WERI-Rb-1 (cell line): ENCODE data around the gene NTNG2.

Experiments used
- DNase-seq: peaks from one replicate; pipeline ENCODE4 v3.0.0-alpha.2; 2020
- H3K27ac ChIP-seq: fragments of 250-450 bp; sonication (Bioruptor Pico); 2 replicates; pipeline ENCODE4 v1.5.1; 2020; ENCODE audit warnings: mild to moderate bottlenecking, moderate library complexity
- H3K27me3 ChIP-seq: fragments of 250-450 bp; sonication (Bioruptor Pico); 2 replicates; pipeline ENCODE4 v1.5.1; 2021; ENCODE audit warnings: mild to moderate bottlenecking, low read depth, moderate library complexity; ENCODE audit not compliant: insufficient read depth, severe bottlenecking
- H3K36me3 ChIP-seq: fragments of 250-450 bp; sonication (Bioruptor Pico); 2 replicates; pipeline ENCODE4 v1.5.1; 2020; ENCODE audit warnings: mild to moderate bottlenecking, moderate library complexity
- H3K4me3 ChIP-seq: 2 replicates; pipeline ENCODE4 v1.5.1; 2011; ENCODE audit warnings: low read depth, mild to moderate bottlenecking, control low read depth, low read length
- H3K9me3 ChIP-seq: fragments of 250-450 bp; sonication (Bioruptor Pico); 2 replicates; pipeline ENCODE4 v1.5.1; 2021; ENCODE audit warnings: mild to moderate bottlenecking, moderate library complexity; ENCODE audit not compliant: severe bottlenecking
- TF ChIP-seq, protein P1 (sequence below): IDR thresholded peaks from 2 replicates; pipeline ENCODE4 v1.5.1; 2011; ENCODE audit warnings: low read depth, mild to moderate bottlenecking, control low read depth, inconsistent platforms, low read length

NTNG2 gene

DNA sequence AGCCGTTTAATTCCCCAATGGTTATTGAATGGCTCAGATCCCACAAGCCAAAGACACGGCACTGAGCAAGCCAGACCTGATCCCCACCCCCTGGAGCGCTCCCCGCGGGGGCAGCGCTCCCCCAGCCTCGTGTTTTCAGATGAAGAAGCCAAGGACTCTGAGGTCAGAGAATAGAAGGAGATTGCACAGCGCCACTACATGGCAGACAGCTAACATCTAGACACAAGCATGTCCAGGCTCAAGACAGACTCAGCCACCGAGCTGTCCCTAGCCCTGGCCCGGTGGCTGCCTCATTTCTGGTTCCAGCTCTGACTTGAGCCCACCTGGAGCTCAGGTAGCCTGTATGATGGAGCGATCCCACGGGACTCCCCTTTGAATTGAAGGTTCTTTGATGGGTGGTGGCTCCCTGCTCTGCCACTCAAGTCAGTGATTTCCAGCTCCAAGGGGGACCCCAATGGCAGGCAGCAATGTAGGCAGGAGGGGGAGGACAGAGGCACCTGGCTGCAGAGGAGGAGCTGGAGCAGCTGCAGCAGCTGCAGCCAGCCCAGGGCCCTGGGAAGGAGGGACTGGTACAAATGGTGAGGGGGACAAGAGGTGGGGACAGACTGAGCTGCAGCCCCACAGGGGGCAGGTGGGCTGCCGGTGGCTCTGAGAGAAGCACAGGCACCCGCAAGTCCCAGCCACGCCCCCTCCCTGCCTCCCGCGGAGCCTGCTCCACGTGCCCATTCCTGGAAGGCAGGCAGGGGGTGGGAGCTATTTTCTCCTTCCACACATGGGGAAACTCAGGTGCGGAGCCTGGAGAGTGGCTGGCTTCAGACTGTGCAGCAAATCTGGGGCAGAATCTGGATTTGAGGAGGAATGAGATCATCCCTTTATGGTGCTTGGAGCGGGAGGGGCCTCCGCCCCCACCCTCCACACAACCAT, 40.2 kb downstream of the NTNG2 start:
- H3K27me3 ChIP-seq = no peaks in the 10 kb centered on the region
- DNase-seq = no peak
- TF ChIP-seq, protein P1, sequence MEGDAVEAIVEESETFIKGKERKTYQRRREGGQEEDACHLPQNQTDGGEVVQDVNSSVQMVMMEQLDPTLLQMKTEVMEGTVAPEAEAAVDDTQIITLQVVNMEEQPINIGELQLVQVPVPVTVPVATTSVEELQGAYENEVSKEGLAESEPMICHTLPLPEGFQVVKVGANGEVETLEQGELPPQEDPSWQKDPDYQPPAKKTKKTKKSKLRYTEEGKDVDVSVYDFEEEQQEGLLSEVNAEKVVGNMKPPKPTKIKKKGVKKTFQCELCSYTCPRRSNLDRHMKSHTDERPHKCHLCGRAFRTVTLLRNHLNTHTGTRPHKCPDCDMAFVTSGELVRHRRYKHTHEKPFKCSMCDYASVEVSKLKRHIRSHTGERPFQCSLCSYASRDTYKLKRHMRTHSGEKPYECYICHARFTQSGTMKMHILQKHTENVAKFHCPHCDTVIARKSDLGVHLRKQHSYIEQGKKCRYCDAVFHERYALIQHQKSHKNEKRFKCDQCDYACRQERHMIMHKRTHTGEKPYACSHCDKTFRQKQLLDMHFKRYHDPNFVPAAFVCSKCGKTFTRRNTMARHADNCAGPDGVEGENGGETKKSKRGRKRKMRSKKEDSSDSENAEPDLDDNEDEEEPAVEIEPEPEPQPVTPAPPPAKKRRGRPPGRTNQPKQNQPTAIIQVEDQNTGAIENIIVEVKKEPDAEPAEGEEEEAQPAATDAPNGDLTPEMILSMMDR = peak; percentile 20; the same call in 1 of the 2 replicates

DNA sequence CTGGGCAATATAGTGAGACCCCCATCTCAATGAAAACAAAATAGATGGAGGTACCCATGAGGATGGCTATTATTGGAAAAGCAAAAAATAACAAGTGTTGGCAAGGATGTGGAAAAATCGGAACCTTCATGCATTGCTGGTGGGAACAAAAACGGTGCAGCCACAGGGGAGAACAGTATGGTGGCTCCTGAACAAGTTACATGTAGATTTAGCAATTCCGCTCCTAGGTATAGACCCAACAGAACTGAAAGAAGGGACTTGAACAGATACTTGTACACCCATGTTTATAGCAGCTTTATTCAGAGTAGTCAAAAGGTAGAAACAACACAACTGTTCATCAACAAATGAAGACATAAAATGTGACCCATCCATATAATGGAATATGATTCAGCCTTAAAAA, 43.0 kb downstream of the NTNG2 start:
- Histone ChIP-seq H3K27ac (no peak overlapping the region), H3K27me3 (no peaks in the 10 kb centered on the region), H3K9me3 (no peaks in the 10 kb centered on the region), H3K4me3 (no peak overlapping the region), H3K36me3 (peaks cover 51% of the 10 kb centered on the region)
- no peak for DNase-seq
- TF ChIP-seq, protein P1 = no peak

More for the DNA sequence above, 40.2 kb downstream of the NTNG2 start:
- Histone ChIP-seq H3K36me3 (peaks cover 66% of the 10 kb centered on the region), H3K4me3 (no peak overlapping the region), H3K27ac (no peak overlapping the region), H3K9me3 (no peaks in the 10 kb centered on the region)

DNA sequence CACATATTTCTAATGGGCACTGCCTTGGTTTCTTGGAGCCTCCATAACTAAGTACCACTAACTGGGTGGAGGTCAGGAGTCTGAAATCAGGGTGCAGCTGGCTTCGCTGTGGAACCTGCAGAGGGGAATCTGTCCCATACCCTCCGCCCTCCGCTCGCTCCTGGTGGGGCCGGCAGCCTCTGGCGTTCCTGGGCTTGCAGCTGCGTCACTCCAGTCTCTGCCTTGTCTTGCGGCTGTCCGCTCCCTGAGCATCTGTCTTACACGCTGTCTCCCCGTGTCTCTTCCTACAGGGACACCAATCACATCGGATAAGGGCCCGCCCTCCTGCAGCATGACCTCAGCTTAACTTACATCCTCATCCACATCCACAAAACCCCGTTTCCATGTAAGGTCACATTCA, 45.4 kb downstream of the NTNG2 start:
- TF ChIP-seq, protein P1 = no peak
- no peak for DNase-seq
- Histone ChIP-seq H3K36me3 (peaks cover 47% of the 10 kb centered on the region), H3K9me3 (no peaks in the 10 kb centered on the region), H3K27me3 (no peaks in the 10 kb centered on the region), H3K4me3 (no peak overlapping the region), H3K27ac (no peak overlapping the region)

DNA sequence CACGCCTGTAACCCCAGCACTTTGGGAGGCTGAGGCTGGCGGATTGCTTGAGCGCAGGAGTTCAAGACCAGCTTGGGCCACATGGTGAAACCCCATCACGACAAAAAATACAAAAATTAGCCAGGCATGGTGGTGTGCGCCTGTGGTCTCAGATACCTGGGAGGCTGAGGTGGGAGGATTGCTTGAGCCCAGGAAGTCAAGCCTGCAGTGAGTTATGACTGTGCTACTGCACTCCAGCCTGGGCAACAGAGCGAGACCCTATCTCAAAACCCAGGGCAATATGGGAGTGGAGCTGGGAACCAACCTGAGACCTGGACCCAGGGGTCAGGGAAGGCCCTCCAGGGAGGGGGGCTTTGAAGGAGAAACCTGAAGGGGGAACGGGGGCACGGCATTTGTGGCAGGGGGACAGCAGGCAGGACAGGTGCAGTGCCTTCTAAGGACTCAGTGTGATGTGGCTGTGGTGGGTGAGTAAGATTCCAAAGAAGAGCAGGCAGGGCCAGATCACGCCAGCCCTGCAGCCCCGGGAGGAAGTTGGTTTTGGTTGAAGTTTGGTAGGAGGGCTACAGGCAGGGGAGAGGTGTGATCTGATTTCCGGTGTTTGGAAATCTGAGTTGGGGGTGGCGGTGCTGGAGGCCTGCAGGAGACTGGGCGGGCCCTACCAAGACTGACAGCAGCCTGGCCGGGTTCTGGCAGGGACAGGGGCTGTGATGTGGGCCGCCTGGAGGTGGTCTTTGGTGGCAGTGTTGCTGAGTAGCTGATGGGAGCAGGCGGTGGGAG, 46.2 kb downstream of the NTNG2 start:
- Histone ChIP-seq H3K27ac (no peak overlapping the region), H3K9me3 (no peaks in the 10 kb centered on the region), H3K4me3 (no peak overlapping the region), H3K27me3 (no peaks in the 10 kb centered on the region), H3K36me3 (peaks cover 45% of the 10 kb centered on the region)
- TF ChIP-seq, protein P1 = no peak
- DNase-seq = no peak

DNA sequence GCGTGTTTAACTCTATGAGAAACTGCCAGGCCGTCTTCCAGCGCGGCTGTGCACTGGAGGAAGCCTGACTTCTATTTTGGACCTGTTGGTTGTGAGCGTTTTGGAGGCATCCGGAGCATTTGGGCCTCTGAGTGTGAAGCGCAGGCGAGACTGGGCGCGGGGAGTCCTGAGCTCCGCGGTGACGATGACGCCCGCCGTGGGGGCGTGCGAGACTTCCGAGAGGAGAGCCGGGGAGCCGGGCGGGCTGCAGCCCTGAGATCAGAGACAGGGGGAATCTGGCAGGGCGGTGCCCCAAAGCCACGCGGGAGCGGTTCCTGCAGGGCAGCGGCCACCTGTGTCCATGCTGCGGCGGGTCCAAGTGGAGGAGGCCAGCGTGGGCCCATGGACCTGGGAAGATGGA, 47.4 kb downstream of the NTNG2 start:
- Histone ChIP-seq H3K27ac (no peak overlapping the region), H3K4me3 (no peak overlapping the region), H3K27me3 (no peaks in the 10 kb centered on the region), H3K36me3 (peaks cover 38% of the 10 kb centered on the region), H3K9me3 (no peaks in the 10 kb centered on the region)
- DNase-seq = no peak
- TF ChIP-seq, protein P1 = no peak
